Cortex of kidney (tissue), 1 donor: ENCODE results near the gene NBDY.
"Not testable (repeated sequence)": the region's sequence is repeated elsewhere in the genome, so short reads cannot be mapped to it uniquely, and the experiment has no call there.

Experiments used
- DNase-seq: peaks from one replicate; lab custom pipeline; 2025; lab: John Stamatoyannopoulos, UW

Gene NBDY

DNA sequence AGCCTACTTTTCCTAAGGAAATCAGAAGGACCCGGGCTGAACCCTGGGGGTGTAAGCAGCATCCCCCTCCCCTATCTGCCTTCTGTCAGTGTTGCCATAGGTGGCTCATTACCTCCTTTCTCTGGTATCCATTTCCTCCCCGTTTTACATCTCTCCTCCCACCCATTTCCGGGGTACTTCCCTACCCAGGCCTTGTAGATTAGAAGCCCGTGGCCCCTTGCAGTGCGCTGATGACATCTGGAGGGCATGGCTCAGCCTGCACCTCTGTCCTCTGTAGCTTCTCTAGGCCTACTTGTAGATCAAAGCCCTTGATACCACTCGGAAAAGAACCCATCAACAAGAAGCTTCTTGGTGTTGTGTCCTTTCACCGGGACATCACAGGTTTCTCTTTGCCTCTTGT, 71.8 kb downstream of the NBDY start:
- no peak for DNase-seq

DNA sequence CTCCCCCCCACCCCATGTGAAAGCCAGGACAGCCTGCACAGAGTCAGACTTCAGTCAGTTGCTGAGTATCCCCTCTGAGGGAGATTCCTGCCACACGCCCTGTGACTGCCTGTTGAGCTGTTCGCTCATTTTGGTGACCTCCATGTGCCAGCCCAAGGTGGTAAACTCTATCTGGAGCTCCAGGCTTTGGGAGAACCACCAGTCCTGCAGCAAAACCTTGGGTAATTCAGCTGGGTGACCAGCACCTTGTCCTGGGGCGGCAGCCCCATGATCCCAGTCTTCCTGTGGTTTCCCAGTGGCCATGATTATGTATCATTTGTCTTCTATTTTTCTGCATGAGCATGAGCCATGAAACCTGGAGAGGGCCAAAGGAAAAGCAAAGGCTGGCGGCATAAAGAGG, 73.4 kb downstream of the NBDY start:
- no peak for DNase-seq

DNA sequence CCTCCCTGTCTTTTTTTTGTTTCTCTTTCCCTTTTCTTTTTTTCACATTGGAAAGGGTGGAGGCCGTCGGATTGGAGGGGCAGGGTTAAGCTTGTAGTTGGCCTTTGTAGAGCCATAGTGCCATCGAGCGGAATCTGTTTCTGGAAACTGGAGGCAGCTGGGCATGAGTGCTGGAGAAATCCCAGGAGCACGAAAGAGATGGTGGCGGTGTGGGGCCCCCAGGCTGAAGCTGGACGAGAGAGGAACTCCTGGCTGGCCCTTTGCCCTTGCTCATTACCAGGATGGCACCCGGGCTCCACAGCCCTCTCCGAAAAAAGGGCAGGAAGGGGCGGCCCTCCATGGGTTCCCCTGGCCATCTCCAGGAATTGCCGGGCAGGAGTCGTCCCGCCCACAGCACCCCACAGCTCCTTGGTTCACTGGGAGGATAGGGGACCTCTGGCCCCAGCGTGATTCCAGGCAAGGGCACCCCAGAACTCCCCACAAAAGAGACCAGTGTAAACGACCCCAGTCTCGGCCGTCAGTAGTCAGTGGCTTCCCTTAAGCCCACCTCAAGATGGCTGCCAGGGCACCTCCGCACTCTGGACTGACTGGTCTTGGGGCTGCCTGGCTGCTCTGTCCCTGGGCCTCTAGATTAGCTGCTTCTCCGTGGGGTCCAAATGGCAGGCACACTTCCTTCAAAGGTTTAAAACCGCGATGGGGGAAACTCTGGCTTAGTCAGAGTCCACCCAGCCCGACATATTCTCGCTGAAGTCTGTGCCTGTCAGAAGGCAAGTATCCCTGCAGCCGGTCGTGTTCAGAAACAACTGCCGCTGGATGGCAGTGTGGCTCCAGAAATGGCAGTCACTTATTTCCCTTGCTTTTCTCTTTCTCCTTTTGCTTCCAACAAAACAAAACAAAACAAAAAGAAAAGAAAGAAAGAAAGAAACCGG, 74.1 kb downstream of the NBDY start:
- no peak for DNase-seq

DNA sequence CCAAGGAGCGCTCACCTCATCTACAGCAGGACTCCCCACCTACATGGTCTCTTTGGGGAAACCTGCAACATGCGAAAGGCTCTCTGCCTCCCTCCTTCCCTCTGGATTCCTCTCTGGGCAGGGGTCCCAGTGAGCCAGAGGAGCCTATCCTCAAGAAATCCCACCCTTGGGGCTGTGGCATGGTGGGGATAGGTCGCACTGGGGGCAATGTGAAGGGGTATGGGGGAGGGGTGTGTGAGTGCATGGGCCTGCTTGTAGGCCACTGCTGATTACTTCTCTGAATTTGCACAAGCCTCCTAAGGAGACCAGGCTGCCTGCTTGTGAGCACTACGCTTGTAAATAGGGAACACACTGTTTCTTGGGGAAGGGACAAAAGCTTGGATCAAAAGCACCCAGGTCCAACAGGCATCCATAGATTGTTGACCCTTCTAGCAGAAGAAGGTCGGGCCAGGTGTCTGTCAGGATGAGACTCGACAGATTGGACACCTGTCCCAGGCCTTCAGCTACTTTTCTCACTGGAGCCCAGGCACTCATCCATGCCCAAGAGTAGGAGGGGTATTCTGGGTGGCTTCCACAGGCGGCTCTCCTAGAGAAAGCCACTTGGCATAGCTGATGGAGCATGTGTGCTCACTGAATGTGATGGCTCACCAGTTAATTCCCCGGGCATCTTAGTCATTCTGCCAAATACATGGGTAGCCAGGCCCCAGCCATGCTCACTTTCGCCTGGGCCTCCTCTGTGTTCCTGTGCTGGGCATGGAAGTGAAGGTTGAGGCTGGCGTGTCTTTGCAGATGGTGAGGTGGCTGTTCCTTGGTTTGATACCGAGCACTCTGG, 75.0 kb downstream of the NBDY start:
- DNase-seq: no peak

DNA sequence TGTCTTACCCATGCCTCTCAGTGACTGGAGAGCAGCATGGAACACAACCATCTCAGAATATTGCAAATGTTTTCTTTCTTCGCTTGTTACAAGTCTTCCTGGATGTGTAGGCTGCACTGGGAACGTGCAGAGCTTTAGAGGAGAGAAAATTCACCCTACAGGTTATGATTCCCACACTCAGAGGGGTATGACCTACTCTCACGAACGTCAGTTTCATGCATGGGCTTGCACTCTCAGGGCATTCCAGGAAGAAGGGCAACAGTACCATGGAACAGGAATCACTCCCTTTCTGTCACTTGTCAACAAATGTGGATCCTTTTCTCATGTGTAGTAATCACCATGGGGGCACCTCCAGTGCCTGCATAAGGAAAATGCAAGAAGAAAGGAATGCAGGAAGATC, 75.8 kb downstream of the NBDY start:
- DNase-seq: no peak

DNA sequence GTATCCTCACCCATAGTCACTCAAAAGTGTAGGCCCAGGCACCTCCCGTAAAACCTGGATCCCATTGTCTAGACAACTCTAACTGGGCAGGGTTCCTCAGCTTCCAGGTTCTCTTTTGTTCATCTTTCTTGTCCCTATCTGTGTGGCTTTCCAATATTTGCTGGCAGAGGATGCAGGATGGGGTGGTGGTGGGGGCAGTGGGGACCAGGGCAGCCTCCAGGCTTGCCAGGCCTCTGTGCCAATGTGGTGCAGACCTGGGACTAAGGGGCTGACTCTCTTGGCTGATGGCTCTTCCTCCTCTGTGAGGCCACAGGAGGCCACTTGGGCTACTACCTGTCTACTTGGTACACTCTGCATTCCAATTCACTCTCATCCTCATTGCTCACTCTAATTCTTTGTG, 76.4 kb downstream of the NBDY start:
- DNase-seq: no peak

DNA sequence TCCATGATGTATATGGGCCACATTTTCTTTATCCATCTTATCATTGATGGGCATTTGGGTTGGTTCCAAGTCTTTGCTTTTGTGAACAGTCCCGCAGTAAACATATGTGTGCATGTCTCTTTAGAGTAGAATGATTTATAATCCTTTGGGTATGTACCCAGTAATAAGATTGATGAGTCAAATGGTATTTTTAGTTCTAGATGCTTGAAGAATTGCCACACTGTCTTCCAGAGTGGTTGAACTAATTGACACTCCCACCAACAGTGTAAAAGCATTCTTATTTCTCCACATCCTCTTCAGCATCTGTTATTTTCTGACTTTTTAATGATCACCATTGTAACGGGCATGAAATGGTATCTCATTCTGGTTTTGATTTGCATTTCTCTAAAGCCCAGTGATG, 77.1 kb downstream of the NBDY start:
- not testable (repeated sequence) for DNase-seq

DNA sequence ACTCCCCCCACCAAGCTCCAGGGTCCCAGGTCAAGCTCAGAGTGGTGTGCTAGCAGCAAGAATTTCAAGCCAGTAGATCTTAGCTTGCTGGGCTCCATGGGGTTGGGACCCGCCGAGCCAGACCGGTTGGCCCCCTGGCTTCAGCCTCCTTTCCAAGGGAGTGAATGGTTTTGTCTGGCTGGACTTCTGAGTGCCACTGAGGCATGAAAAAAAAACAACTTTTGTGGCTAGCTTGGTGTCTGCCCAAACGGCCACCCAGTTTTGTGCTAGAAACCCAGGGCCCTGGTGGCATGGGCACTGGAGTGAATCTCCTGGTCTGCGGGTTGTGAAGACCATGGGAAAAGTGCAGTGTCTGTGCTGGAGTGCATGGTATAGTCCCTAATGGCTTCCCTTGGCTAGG, 82.6 kb downstream of the NBDY start:
- DNase-seq: no peak

DNA sequence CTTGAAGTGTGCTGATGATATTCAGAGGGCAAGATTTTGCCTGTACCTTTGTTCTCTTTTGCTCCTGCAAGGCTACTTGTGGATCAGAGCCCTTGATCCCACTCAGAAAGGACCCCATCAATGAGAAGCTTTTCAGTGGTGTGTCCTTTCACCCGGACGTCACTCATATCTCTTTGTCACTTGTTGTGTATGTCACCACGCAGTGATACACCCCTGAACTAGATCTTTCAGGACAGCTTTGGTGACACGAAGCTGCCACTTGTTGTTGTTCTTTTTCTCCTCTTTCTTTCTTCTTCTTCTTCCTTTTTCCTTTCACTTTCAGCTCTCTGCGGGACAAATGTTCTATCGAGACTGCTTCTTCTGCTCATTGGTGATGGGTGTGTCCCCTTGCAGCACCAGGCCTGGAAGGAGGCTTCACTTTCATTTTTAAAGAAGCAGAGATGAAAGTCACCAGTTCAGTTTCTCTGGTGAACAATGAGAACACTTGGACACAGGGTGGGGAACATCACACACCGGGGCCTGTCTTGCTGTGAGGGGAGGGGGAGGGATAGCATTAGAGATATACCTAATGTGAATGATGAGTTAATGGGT, 83.6 kb downstream of the NBDY start:
- no peak for DNase-seq

DNA sequence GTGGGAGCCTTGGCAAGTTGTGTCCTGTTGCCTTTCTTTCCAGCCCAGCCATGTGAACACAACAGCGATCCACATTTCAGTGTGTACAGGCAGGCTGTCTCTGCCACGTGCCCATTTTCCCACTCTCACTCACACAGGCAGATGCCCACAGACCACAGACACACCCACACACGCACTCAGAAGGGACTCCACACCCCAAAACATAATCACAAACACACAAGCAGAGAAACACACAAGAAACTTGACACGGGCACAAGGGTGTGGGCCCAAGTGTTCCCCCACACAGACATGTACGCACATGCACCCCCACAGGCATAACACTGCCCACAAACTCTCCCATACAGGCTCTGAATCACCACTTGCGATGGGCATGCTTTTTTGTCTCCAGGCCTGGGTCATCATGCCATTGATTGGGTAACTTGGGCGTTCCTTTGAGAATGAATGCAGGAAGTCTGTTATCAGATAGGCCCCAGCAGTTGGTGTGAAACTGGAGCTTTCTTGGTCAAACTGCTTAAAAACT, 84.3 kb downstream of the NBDY start:
- DNase-seq: no peak

DNA sequence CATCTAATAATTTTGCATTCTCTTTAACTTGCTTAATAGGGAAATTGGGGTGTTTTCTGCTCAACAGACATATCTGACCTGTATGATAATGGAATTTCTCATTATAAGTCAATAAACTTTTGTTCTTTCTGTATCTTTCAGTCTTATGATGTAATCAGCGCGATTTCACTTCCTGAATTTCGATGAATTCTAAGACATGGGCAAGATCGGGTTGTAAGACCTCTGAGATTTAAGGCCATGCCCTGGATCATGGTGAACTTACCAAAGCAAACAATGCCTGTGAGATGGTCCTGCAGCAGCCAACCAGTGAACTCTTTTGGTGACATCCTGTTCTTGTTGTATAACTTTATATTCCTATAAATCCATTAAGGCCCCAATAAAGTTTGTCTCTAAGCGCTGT, 88.1 kb downstream of the NBDY start:
- DNase-seq: no peak

DNA sequence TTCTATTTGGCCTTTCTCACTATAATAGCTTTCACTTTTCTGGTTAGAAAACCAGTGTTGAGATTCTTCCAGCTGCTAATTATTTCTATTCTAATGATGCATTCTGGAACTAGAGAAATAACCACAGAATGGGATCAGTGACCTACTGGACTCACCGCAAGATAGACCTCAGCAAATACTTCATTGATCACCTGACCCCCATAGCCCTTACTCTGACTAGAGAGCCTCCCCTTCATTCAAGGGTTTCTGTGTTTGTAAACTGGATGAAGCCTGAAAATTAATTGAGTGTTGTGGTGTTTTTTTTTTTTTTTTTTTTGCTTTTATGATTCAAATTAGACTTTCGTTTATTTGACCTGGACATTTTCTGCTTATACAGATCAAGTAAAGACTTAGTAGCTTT, 97.0 kb downstream of the NBDY start:
- no peak for DNase-seq

DNA sequence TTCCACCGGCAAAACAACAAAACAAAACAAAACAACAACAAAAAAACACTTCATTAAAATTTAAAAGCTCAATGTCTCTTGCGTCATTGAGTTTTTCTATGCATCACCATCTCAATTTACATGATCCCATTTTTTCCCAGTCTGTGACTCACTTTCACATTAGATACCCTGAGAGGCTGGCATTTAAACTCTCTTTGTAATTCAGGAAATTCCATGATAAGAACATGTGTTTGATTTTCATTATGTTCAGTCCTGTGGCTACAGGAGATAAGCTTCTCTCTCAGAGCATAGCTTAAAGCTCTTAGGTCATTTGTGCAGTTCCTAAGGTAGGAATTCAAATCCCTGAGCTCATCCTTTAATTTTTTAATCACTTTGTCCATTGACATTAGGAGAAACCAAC, 104.6 kb downstream of the NBDY start:
- DNase-seq: no peak

DNA sequence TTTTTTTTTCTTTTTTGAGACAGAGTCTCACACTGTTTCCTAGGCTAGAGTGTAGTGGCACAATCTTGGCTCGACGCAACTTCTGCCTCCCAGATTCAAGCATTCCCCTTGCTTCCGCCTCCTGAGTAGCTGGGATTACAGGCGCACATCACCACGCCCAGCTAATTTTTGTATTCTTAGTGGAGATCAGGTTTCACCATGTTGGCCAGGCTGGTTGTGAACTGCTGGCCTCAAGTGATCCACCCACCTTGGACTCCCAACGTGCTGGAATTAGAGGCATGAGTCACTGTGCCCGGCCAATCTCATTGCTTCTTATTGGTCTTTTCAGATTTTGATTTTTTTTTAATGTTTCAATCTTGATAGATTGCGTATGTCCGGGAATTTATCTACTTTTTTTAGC, 124.4 kb downstream of the NBDY start:
- DNase-seq: no peak

DNA sequence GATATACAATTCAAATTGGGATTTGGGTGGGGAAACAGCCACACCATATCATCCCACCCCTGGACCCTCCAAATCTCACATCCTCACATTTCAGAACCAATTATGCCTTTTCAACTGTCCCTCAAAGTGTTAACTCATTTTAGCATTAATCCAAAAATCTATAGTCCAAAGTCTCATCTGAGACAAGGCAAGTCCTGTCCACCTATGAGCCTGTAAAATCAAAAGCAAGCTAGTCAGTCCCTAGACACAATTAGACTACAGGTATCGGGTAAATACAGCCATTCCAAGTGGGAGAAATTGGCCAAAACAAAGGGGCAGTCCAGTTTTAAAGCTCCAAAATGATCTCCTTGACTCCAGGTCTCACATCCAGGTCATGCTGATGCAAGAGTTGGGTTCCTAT, 128.0 kb downstream of the NBDY start:
- no peak for DNase-seq

DNA sequence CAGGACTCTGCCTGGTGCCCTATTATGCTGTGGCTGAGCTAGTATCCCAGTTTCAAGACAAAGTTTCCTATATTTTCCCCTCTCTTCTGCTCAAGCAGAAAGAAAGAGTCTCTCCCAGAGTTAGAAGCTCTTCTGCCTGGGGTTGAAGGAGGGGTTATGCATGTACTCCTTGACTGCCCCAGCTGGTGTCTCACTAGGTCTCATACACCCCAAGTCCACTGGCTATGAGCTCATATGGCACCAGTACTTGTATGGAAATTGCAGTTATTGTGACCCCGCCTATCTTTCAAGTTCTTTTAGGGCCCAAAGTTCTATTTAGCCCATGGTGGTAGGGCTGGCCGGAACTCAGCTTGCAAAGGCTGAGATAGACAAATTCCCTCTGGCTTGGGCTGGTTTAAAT, 131.8 kb downstream of the NBDY start:
- no peak for DNase-seq
